Left lobe of liver (tissue), 2 donors: ENCODE data around the gene PLXDC2. TPM values are rescaled to one million over a fixed set of nuclear protein-coding genes. Genes with fewer than 3 reads are reported as not detected.

ENCODE experiments used
- ATAC-seq: fragments of 200-7000 bp; cut with Tn5 transposase; one replicate; pipeline ENCODE4 v1.9.1; 2020; ENCODE audit warnings: mild to moderate bottlenecking, moderate library complexity
- DNase-seq: peaks from one replicate; pipeline ENCODE4 v3.0.0-alpha.2; 2020; ENCODE audit warnings: low spot score
- total RNA-seq: library from RNA; stranded (reverse); gene quantifications from one replicate; pipeline ENCODE4 v1.2.1, GENCODE V29; 2021
- donor health status: DM: no; HTN: no; CAD: no; lungs with moderate emphysema.
- donor health status: DM: no; HTN: yes; CAD: no.

Gene PLXDC2
- total RNA-seq, 1 donor from 2014 or later = 5.0 TPM

- DNase-seq (no peak), ATAC-seq (no peak)
Observed at GRCh38 chr10:20091698-20092097, 275.5 kb downstream of the PLXDC2 start.

GRCh38 chr10:20093600-20093999 is 277.4 kb downstream of the PLXDC2 start:
- peak; percentile 98 for ATAC-seq
- peak; percentile 70 for DNase-seq

GRCh38 chr10:20094226-20094976 is 278.2 kb downstream of the PLXDC2 start:
- ATAC-seq = no peak
- no peak for DNase-seq

GRCh38 chr10:20100171-20100570 is 283.9 kb downstream of the PLXDC2 start:
- ATAC-seq (peak; percentile 27), DNase-seq (no peak)

- ATAC-seq (peak; percentile 47), DNase-seq (no peak)
Observed at GRCh38 chr10:20105236-20105635, 289.0 kb downstream of the PLXDC2 start.

GRCh38 chr10:20105931-20106330 is 289.7 kb downstream of the PLXDC2 start:
- no peak for DNase-seq
- ATAC-seq = no peak

- ATAC-seq (no peak), DNase-seq (no peak)
Observed at GRCh38 chr10:20108021-20108420, 291.8 kb downstream of the PLXDC2 start.

- ATAC-seq (no peak), DNase-seq (no peak)
Observed at GRCh38 chr10:20109613-20110012, 293.4 kb downstream of the PLXDC2 start.

- DNase-seq (no peak), ATAC-seq (no peak)
Observed at GRCh38 chr10:20110125-20111100, 294.2 kb downstream of the PLXDC2 start.

- ATAC-seq (peak; percentile 77), DNase-seq (no peak)
Observed at GRCh38 chr10:20114179-20114578, 297.9 kb downstream of the PLXDC2 start.

GRCh38 chr10:20115894-20116293 is 299.7 kb downstream of the PLXDC2 start:
- no peak for ATAC-seq
- DNase-seq = no peak

GRCh38 chr10:20117471-20117870 is 301.2 kb downstream of the PLXDC2 start:
- DNase-seq = no peak
- ATAC-seq = no peak

GRCh38 chr10:20118119-20118518 is 301.9 kb downstream of the PLXDC2 start:
- ATAC-seq (no peak), DNase-seq (no peak)

- DNase-seq (no peak), ATAC-seq (no peak)
Observed at GRCh38 chr10:20128811-20129210, 312.6 kb downstream of the PLXDC2 start.

GRCh38 chr10:20132816-20133215 is 316.6 kb downstream of the PLXDC2 start:
- no peak for ATAC-seq
- DNase-seq = no peak

- ATAC-seq (no peak), DNase-seq (no peak)
Observed at GRCh38 chr10:20133669-20134189, 317.5 kb downstream of the PLXDC2 start.

GRCh38 chr10:20142311-20142710 is 326.1 kb downstream of the PLXDC2 start:
- ATAC-seq (no peak), DNase-seq (no peak)

GRCh38 chr10:20144268-20144667 is 328.0 kb downstream of the PLXDC2 start:
- DNase-seq (no peak), ATAC-seq (no peak)

- DNase-seq (no peak), ATAC-seq (no peak)
Observed at GRCh38 chr10:20146004-20146403, 329.8 kb downstream of the PLXDC2 start.

- ATAC-seq (no peak), DNase-seq (no peak)
Observed at GRCh38 chr10:20147684-20148083, 331.5 kb downstream of the PLXDC2 start.

- DNase-seq (no peak), ATAC-seq (no peak)
Observed at GRCh38 chr10:20156511-20156910, 340.3 kb downstream of the PLXDC2 start.

- DNase-seq (no peak), ATAC-seq (no peak)
Observed at GRCh38 chr10:20157314-20157713, 341.1 kb downstream of the PLXDC2 start.
